ENCODE data around the gene COL23A1.
A peak's percentile ranks its signal among the peaks of the same experiment; 100 is the strongest.

The COL23A1 gene

GRCh38 chr5:178213748-178214151 lies 376.4 kb downstream of the COL23A1 start:
- no peak for DNase-seq

GRCh38 chr5:178213003-178213461 lies 377.2 kb downstream of the COL23A1 start:
- no peak for DNase-seq

- no peak for DNase-seq
Observed at GRCh38 chr5:178212241-178213002, 377.8 kb downstream of the COL23A1 start.

GRCh38 chr5:178211095-178212048 lies 378.8 kb downstream of the COL23A1 start:
- no peak for DNase-seq

- DNase-seq: no peak
Observed at GRCh38 chr5:178210686-178211085, 379.5 kb downstream of the COL23A1 start.

- no peak for DNase-seq
Observed at GRCh38 chr5:178210073-178210535, 380.1 kb downstream of the COL23A1 start.

GRCh38 chr5:178209334-178210072 lies 380.7 kb downstream of the COL23A1 start:
- no peak for DNase-seq

- no peak for DNase-seq
Observed at GRCh38 chr5:178208540-178209227, 381.5 kb downstream of the COL23A1 start.

GRCh38 chr5:178207917-178208280 lies 382.3 kb downstream of the COL23A1 start:
- DNase-seq: no peak

GRCh38 chr5:178207183-178207916 lies 382.8 kb downstream of the COL23A1 start:
- DNase-seq: no peak

GRCh38 chr5:178206166-178207101 lies 383.8 kb downstream of the COL23A1 start:
- no peak for DNase-seq

- DNase-seq: no peak
Observed at GRCh38 chr5:178205749-178206047, 384.5 kb downstream of the COL23A1 start.

GRCh38 chr5:178204935-178205748 lies 385.1 kb downstream of the COL23A1 start:
- DNase-seq: peak; percentile 32

GRCh38 chr5:178204182-178204934 lies 385.8 kb downstream of the COL23A1 start, which contains the start of gene HNRNPAB:
TSS of gene HNRNPAB (plus strand) at chr5:178204533. CDS start at chr5:178204838, 305 bp downstream.
- peak; percentile 92 for DNase-seq

- no peak for DNase-seq
Observed at GRCh38 chr5:178203670-178204181, 386.5 kb downstream of the COL23A1 start.

- no peak for DNase-seq
Observed at GRCh38 chr5:178202541-178202940, 387.7 kb downstream of the COL23A1 start.

- DNase-seq: no peak
Observed at GRCh38 chr5:178201927-178202235, 388.3 kb downstream of the COL23A1 start.

- DNase-seq: no peak
Observed at GRCh38 chr5:178201221-178201926, 388.8 kb downstream of the COL23A1 start.
